Ammon's horn (tissue), 1 donor: Measurements from ENCODE around the gene TMEM98.
"Not testable (repeated sequence)": the region's sequence is repeated elsewhere in the genome, so short reads cannot be mapped to it uniquely, and the experiment has no call there.

Experiments used
- DNase-seq: peaks from one replicate; pipeline ENCODE4 v3.0.0-alpha.2; 2016; ENCODE audit warnings: low spot score

TMEM98 gene

DNA sequence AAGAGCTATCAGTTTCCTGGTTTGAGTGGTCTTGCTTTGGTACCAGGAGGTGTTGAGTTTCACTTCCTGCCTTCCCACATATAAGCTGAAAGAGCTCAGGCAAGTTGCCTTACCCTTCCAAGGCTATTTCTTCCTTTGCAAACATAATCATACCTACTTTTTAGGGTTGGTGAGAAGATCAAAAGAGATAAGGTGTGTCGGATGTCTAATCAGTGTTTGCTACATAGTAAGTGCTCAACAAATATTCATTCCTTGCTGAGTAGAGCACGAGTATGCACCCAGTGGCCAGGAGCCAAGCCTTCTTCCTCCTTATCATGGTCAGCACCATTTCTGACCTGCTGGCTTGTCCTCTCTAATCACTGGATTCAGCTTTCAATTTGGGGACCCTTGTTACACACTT lies 12.7 kb upstream of the TMEM98 start:
- no peak for DNase-seq

- no peak for DNase-seq
These were observed 11.8 kb upstream of the TMEM98 start for GRCh38 chr17:32916134-32916533.

DNA sequence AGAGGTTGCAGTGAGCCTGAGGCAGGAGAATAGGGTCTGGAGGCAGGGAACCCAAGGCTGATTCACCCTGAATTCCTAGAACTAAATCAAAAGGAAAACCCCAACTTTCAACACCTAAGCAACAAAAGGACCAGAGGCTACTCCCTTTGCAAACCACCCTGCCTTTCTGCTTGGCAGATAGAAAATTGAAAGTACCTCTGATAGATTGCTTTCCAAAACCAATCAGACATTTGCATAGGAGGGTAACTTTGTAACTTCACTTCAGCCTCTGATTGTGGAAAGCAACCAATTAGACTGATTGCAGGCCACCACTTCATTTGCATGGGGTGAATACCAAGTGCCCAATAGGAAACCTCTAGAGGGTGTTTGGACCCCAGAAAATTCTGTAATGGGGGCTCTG lies 10.9 kb upstream of the TMEM98 start:
- DNase-seq = no peak

- no peak for DNase-seq
These were observed 10.1 kb upstream of the TMEM98 start for GRCh38 chr17:32917842-32918241.

GRCh38 chr17:32919876-32920275 lies 8.1 kb upstream of the TMEM98 start:
- DNase-seq = not testable (repeated sequence)

GRCh38 chr17:32920293-32920692 lies 7.7 kb upstream of the TMEM98 start:
- DNase-seq = no peak

DNA sequence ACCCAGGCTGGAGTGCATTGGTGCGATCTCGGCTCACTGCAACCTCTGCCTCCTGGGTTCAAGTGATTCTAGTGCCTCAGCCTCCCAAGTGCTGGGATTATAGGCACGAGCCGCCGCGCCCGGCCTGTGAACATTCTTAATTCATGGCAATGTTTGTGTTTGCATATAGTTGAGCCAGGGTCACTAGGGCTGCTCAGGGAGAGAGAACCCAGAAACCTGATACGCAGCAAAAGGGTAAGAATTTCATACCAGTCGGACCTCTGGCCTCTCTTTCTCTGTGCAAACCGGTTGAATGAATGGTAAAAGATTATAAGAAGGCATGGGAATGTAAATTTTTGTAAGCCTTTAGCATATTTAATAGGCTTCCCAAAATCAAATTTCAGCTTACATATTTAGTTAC lies 6.9 kb upstream of the TMEM98 start:
- no peak for DNase-seq

DNA sequence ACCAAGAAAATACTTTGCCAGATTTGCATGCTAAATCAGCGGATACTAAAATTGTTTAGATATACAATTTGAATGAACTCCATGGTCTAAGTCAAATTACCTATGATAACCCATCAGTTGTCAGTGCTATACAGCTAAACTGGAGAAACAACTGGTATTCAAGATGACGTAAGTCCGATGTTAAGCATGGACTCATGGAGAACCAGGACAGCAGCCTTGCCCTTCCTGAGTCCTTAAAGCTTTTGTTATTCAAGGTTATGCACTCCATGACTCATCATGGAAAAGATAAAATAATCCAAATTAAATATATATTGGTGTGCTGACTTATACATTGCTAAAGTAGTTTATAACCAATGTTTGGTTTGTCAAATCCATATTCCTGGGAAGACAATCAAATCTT lies 4.0 kb upstream of the TMEM98 start:
- not testable (repeated sequence) for DNase-seq

GRCh38 chr17:32926183-32926582 lies 1.8 kb upstream of the TMEM98 start:
- DNase-seq = no peak

DNA sequence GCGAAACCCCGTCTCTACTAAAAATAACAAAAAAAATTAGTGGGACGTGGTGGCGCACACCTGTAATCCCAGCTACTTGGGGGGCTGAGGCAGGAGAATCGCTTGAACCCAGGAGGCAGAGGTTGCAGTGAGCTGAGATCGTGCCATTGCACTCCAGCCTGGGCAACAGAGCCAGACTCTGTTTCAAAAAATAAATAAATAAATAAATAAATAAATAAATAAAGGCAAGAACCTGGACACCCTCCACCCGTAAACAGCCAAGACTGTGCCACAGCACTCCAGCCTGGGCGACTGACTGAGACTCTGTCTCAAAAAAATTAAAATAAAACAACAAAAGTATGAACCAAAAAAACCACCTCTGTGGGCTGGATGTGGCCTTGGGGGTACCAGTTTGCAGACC lies 1.2 kb upstream of the TMEM98 start:
- not testable (repeated sequence) for DNase-seq

- peak; percentile 33 for DNase-seq
These were observed 691 bp upstream of the TMEM98 start for GRCh38 chr17:32927201-32927723.

DNA sequence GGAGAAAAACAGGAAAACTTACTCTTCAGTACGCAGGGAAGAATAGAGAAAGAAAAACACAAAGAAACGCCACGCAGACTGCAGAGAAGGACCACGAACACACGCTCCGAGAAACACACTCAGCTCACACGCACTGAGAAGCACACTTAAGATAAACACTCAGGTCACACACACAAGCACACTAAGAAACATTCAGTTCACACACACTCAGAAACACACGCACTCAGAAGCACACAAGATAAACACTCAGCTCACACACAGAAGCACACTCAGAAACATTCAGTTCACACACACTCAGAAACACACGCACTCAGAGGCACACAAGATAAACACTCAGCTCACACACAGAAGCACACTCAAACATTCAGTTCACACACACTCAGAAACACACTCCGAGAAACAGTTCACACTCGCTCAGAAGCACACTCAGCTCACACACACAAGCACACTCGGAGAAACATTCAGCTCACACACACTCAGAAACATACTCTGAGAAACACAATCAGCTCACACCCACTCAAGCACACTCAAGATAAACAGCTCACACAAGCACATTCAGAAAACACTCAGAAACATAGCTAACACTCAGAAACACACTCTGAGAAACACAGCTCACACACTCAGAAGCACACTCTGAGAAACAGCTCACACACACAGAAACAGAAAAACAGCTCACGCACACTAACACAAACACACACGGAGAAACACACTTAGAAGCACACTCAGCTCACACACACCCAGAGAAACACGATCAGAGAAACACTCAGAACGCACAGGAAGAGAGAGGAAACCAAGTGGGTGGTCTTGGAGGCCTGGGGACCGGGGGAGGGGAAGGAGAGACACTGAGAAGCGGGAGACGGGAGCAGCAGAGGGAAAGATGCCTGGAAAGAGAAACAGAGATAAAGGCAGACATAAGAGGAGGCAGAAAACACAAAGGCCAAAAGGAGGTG lies 908 bp downstream of the TMEM98 start:
- DNase-seq = no peak

GRCh38 chr17:32929588-32929987 lies 1.6 kb downstream of the TMEM98 start:
- no peak for DNase-seq

DNA sequence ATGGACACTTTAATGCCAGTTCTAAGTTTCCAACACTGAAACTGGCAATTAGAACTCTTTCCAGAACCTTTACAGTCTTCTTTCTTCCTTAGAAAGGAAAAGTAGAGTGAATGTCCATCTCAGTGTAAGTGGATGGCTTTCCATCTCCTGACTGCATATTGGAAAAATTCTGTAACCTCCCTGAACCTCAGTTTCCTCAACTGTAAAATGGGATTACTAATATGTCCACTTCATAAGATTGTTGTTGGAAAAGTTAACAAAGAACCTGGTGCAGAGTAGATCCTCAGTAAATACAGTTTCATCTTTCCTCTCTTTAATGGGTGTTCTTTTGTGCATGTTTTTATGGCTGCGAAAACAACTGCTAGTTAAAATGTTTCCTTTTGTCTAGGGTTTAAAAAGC lies 2.6 kb downstream of the TMEM98 start:
- no peak for DNase-seq

GRCh38 chr17:32931686-32932085 lies 3.7 kb downstream of the TMEM98 start:
- DNase-seq = no peak

GRCh38 chr17:32933881-32934280 lies 5.9 kb downstream of the TMEM98 start:
- DNase-seq = no peak

- DNase-seq = no peak
These were observed 7.8 kb downstream of the TMEM98 start for GRCh38 chr17:32935726-32936125.

DNA sequence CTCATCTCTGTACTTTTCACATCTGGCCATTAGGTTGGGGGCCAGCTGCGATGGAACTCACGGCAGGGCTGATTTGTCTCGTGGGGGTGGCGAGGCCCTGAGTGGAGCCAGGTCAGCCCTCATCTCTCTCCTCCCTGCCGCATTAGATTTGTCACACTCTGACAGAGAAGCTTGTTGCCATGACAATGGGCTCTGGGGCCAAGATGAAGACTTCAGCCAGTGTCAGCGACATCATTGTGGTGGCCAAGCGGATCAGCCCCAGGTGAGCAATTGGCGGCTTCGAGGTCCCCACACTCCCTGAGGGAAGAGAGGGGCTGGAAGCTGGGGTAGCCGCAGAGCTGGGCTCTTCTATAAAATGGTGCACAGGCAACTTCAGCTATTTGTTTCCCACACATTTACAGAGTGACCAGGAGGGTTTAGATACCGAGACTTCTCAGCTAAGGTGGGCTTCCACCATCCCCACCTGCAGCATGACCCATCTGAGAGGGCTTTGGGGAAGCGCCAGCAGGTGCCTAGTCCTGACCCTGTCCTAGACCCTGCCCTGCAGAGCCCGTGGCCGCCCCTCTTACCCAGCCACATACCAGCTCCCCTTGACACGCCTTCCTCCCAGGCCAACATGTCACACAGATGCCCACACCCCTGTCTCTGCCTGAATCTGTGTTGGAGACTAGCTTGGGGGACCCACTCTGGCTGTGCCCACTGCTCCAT lies 8.4 kb downstream of the TMEM98 start:
- DNase-seq = no peak

- DNase-seq = peak; percentile 83
These were observed 9.0 kb downstream of the TMEM98 start for GRCh38 chr17:32936894-32937500.

DNA sequence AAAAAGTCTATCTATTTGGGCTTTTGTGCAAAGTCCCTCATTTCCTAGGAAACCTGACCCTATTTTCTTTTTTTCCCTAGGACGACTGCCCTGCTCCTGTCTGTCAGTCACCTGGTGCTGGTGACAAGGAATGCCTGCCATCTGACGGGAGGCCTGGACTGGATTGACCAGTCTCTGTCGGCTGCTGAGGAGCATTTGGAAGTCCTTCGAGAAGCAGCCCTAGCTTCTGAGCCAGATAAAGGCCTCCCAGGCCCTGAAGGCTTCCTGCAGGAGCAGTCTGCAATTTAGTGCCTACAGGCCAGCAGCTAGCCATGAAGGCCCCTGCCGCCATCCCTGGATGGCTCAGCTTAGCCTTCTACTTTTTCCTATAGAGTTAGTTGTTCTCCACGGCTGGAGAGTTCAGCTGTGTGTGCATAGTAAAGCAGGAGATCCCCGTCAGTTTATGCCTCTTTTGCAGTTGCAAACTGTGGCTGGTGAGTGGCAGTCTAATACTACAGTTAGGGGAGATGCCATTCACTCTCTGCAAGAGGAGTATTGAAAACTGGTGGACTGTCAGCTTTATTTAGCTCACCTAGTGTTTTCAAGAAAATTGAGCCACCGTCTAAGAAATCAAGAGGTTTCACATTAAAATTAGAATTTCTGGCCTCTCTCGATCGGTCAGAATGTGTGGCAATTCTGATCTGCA lies 12.9 kb downstream of the TMEM98 start:
- DNase-seq = no peak

DNA sequence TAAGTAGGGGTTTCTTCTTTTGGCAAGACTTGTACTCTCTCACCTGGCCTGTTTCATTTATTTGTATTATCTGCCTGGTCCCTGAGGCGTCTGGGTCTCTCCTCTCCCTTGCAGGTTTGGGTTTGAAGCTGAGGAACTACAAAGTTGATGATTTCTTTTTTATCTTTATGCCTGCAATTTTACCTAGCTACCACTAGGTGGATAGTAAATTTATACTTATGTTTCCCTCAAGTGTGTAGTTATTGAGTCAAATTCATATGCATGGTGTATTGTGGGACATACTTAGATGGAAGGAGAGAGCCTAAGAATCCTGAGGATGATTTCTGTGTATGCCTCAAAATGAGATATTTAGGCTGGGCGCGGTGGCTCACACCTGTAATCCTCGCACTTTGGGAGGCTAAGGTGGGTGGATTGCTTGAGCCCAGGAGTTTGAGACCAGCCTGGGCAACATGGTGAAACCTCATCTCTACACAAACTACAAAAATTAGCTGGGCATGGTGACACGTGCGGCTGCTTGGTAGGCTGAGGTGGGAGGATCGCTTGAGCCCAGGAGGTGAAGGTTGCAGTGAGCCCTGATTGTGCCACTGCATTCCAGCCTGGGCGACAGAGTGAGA lies 13.6 kb downstream of the TMEM98 start:
- no peak for DNase-seq

DNA sequence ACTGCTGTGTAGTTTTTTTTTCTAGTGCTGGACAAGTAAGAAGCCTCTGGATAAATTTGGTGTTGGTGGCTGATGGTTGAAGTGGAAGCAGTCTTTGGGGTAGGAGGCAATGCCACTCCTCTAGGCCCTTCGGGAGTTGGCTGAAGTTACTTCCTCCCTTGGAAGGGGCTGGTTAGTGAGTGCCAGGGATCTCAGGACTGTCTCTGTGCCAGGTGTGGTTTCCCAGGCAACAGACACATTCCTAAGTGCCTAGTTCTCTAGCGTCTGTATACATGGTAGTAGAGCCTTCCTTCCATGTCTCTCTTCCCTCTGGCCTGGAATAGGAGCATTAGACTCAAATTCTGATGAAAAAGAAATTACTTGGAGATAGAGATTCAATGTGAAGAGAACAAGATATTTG lies 15.3 kb downstream of the TMEM98 start:
- no peak for DNase-seq
